Glomerular visceral epithelial cell (primary cell): ENCODE measurements around the gene ENOX2.

Source experiments
- DNase-seq: peaks from one replicate; pipeline ENCODE4 v3.0.0-alpha.2; 2016; ENCODE audit errors: extremely low spot score

ENOX2 gene

GRCh38 chrX:130885508-130885907 lies 17.5 kb downstream of the ENOX2 start:
- DNase-seq: no peak

- DNase-seq: no peak
Observed at GRCh38 chrX:130884627-130885026, 18.4 kb downstream of the ENOX2 start.

GRCh38 chrX:130879869-130880268 lies 23.1 kb downstream of the ENOX2 start:
- DNase-seq: no peak

- DNase-seq: peak; percentile 88
Observed at GRCh38 chrX:130878350-130879341, 24.4 kb downstream of the ENOX2 start.

GRCh38 chrX:130877892-130878341 lies 25.1 kb downstream of the ENOX2 start:
- peak; percentile 39 for DNase-seq

GRCh38 chrX:130876226-130876625 lies 26.8 kb downstream of the ENOX2 start:
- DNase-seq: no peak

- DNase-seq: no peak
Observed at GRCh38 chrX:130874751-130875150, 28.3 kb downstream of the ENOX2 start.

GRCh38 chrX:130869239-130869638 lies 33.8 kb downstream of the ENOX2 start:
- no peak for DNase-seq

GRCh38 chrX:130861462-130861861 lies 41.5 kb downstream of the ENOX2 start:
- DNase-seq: no peak

GRCh38 chrX:130857207-130857606 lies 45.8 kb downstream of the ENOX2 start:
- DNase-seq: no peak

- no peak for DNase-seq
Observed at GRCh38 chrX:130851569-130851968, 51.4 kb downstream of the ENOX2 start.

- no peak for DNase-seq
Observed at GRCh38 chrX:130848763-130849162, 54.2 kb downstream of the ENOX2 start.

- no peak for DNase-seq
Observed at GRCh38 chrX:130846746-130847145, 56.3 kb downstream of the ENOX2 start.

GRCh38 chrX:130841776-130842175 lies 61.2 kb downstream of the ENOX2 start:
- no peak for DNase-seq

GRCh38 chrX:130840345-130840744 lies 62.7 kb downstream of the ENOX2 start:
- no peak for DNase-seq

- no peak for DNase-seq
Observed at GRCh38 chrX:130836447-130836846, 66.6 kb downstream of the ENOX2 start.

- DNase-seq: no peak
Observed at GRCh38 chrX:130834830-130835229, 68.2 kb downstream of the ENOX2 start.

- DNase-seq: no peak
Observed at GRCh38 chrX:130834149-130834548, 68.9 kb downstream of the ENOX2 start.

- DNase-seq: no peak
Observed at GRCh38 chrX:130831347-130831722, 71.7 kb downstream of the ENOX2 start.

GRCh38 chrX:130830599-130831346 lies 72.2 kb downstream of the ENOX2 start:
- no peak for DNase-seq

- no peak for DNase-seq
Observed at GRCh38 chrX:130829526-130830515, 73.2 kb downstream of the ENOX2 start.
